Measurements from ENCODE around the gene NEK1.
"Not testable (repeated sequence)": the region's sequence is repeated elsewhere in the genome, so short reads cannot be mapped to it uniquely, and the experiment has no call there.

Gene NEK1

DNA sequence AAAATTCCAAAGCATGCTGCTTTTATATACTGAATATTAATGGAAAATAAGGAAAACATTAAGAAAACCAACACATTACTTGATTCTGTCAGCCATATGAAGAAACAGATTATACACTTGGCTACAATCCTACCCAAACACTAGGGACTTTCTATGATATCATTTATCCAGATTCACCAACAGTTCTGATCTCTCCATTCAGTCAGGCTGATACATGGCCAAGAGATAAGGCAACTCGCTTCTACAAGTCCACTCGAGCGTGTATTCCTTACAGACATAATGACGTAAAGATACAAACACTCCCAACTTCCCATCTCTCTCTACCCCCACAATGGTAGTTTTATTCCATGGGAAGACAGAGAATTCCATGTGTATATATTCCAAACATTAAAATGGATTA lies 44.5 kb downstream of the NEK1 start:
- Histone ChIP-seq H3K36me3 (replicated peaks; ENCODE audit: low read depth, low read length) (no peaks in the 10 kb centered on the region), H3K9me3 (ENCODE audit: insufficient read depth, low read length) (no peaks in the 10 kb centered on the region), H2AFZ (ENCODE audit: low read depth, low read length) (no peak overlapping the region)

DNA sequence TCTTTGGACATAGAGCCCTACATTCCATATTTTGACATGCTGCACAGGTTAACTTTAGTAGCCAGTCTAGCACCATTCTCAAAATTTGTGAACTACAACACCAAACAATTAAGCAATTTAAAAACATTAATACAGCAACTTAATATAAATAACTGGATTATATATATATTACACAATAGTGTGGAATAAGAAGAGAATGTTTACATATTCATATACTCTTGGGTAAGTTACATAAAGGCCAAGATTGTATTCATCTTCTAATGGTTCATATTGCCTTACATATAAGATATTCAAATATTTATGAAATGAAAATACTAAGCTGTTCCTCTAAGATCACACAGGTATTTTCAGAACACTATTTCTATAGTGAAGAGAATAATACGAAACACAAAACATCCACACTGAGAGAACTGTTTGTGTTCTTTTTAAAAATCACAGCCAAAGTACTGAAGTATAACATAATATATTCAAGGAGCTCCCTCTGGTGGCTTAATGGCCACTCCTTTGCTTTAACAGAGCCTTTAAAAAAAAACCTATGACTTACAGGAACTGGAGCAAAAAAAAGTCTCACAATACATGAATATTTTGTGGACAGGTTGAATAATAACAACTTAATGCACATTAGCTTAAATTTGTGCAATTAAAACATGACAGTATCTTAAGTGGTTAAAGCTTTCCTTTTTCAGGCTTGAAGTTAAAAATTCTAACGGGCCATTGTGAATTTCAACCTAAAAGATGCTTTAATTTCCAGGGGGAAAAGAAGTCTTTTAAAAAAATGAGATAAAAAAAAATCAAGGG lies 46.2 kb downstream of the NEK1 start:
- H3K79me2 ChIP-seq (ENCODE audit: low read length), result no peaks in the 10 kb centered on the region
- TF ChIP-seq, protein P1, sequence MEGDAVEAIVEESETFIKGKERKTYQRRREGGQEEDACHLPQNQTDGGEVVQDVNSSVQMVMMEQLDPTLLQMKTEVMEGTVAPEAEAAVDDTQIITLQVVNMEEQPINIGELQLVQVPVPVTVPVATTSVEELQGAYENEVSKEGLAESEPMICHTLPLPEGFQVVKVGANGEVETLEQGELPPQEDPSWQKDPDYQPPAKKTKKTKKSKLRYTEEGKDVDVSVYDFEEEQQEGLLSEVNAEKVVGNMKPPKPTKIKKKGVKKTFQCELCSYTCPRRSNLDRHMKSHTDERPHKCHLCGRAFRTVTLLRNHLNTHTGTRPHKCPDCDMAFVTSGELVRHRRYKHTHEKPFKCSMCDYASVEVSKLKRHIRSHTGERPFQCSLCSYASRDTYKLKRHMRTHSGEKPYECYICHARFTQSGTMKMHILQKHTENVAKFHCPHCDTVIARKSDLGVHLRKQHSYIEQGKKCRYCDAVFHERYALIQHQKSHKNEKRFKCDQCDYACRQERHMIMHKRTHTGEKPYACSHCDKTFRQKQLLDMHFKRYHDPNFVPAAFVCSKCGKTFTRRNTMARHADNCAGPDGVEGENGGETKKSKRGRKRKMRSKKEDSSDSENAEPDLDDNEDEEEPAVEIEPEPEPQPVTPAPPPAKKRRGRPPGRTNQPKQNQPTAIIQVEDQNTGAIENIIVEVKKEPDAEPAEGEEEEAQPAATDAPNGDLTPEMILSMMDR (IDR thresholded peaks at IDR 0.05; ENCODE audit: low read depth, low read length), result peak; percentile 92
- no peak for TF ChIP-seq EZH2phosphoT487 (IDR thresholded peaks at IDR 0.05; ENCODE audit: low read depth)
- H2AFZ ChIP-seq (ENCODE audit: low read depth, low read length), result no peak overlapping the region
- no peak overlapping the region for H3K4me2 ChIP-seq (ENCODE audit: low read length)
- H3K4me3 ChIP-seq (ENCODE audit: low read length), result no peak overlapping the region
- H3K9me3 ChIP-seq (ENCODE audit: insufficient read depth, low read length), result no peaks in the 10 kb centered on the region
- H3K9ac ChIP-seq (ENCODE audit: low read length), result no peak overlapping the region
- no peaks in the 10 kb centered on the region for H4K20me1 ChIP-seq (ENCODE audit: insufficient read depth, low read length)
- no peaks in the 10 kb centered on the region for H3K27me3 ChIP-seq (ENCODE audit: low read depth, low read length)
- H3K4me1 ChIP-seq (ENCODE audit: low read length), result no peaks in the 10 kb centered on the region; the same call in 1 of the 2 replicates
- H3K27ac ChIP-seq (ENCODE audit: low read length), result no peak overlapping the region
- no peaks in the 10 kb centered on the region for H3K36me3 ChIP-seq (replicated peaks; ENCODE audit: low read depth, low read length)

More for the DNA sequence above, 44.5 kb downstream of the NEK1 start:
- no peaks in the 10 kb centered on the region for H3K27me3 ChIP-seq (ENCODE audit: low read depth, low read length)
- no peak overlapping the region for H3K9ac ChIP-seq (ENCODE audit: low read length)
- no peak for TF ChIP-seq EZH2phosphoT487 (IDR thresholded peaks at IDR 0.05; ENCODE audit: low read depth)
- TF ChIP-seq, protein P1 (IDR thresholded peaks at IDR 0.05; ENCODE audit: low read depth, low read length), result no peak
- H3K4me2 ChIP-seq (ENCODE audit: low read length), result no peak overlapping the region
- no peaks in the 10 kb centered on the region for H4K20me1 ChIP-seq (ENCODE audit: insufficient read depth, low read length)
- H3K79me2 ChIP-seq (ENCODE audit: low read length), result no peaks in the 10 kb centered on the region
- no peaks in the 10 kb centered on the region; the same call in 1 of the 2 replicates for H3K4me1 ChIP-seq (ENCODE audit: low read length)
- no peak overlapping the region for H3K27ac ChIP-seq (ENCODE audit: low read length)
- H3K4me3 ChIP-seq (ENCODE audit: low read length), result no peak overlapping the region

DNA sequence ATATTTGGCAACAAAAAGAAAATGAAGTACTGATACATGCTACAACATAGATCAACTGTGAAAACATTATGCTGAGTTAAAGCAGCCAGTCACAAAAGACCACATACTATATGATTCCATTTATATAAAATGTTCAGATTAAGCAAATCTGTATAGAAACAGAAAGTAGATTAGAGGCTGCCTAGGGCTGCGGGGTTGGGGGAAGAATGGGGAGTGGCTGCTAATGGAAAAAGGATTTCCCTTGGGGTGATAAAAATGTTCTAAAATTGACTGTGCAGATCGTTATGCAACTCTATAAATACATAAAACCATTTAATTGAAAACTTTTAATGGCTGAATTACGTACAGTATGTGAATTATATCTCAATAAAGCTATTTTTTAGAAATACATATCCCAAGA lies 46.8 kb downstream of the NEK1 start:
- Histone ChIP-seq H3K9ac (ENCODE audit: low read length) (no peak overlapping the region), H2AFZ (ENCODE audit: low read depth, low read length) (no peak overlapping the region), H3K27me3 (ENCODE audit: low read depth, low read length) (no peaks in the 10 kb centered on the region), H3K4me3 (ENCODE audit: low read length) (no peak overlapping the region), H3K9me3 (ENCODE audit: insufficient read depth, low read length) (no peaks in the 10 kb centered on the region), H3K36me3 (replicated peaks; ENCODE audit: low read depth, low read length) (no peaks in the 10 kb centered on the region), H3K27ac (ENCODE audit: low read length) (no peak overlapping the region), H3K79me2 (ENCODE audit: low read length) (no peaks in the 10 kb centered on the region), H3K4me1 (ENCODE audit: low read length) (no peaks in the 10 kb centered on the region; the same call in 1 of the 2 replicates), H4K20me1 (ENCODE audit: insufficient read depth, low read length) (no peaks in the 10 kb centered on the region), H3K4me2 (ENCODE audit: low read length) (peak overlapping the region; percentile 8)
- TF ChIP-seq, protein P1 (IDR thresholded peaks at IDR 0.05; ENCODE audit: low read depth, low read length), result no peak
- TF ChIP-seq EZH2phosphoT487 (IDR thresholded peaks at IDR 0.05; ENCODE audit: low read depth), result no peak

DNA sequence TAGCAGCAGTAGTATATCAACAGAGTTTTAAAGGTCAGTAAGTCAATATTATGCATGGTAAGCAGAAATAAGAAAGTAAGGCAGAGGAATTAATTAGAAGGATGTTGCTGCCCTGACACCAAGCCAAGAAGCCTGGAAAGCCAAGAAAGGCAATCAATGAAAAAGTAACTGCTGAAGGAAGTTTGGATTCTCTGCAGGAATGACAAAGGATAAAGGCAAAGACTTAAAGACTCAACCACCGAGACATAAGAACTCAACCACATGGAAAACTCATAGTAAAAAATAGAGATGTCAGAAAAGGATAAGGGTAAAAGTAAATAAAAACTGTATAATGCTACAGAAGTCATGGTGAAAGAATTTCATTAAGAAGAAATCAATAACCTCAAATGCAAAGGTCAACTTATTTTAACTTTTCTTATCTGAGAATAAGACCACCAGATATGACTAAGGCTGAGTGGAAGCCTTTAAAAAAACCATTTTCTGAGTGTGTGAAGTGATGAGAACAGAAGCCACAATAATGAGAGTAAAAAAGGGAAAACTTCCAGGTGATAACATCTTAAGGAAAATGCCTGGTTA lies 55.2 kb downstream of the NEK1 start:
- H3K9ac ChIP-seq (ENCODE audit: low read length), result no peak overlapping the region
- TF ChIP-seq, protein P1 (IDR thresholded peaks at IDR 0.05; ENCODE audit: low read depth, low read length), result no peak
- no peak for TF ChIP-seq EZH2phosphoT487 (IDR thresholded peaks at IDR 0.05; ENCODE audit: low read depth)
- no peak overlapping the region for H3K4me2 ChIP-seq (ENCODE audit: low read length)
- peaks cover 14% of the 10 kb centered on the region for H3K36me3 ChIP-seq (replicated peaks; ENCODE audit: low read depth, low read length)
- no peak overlapping the region for H2AFZ ChIP-seq (ENCODE audit: low read depth, low read length)
- H3K9me3 ChIP-seq (ENCODE audit: insufficient read depth, low read length), result no peaks in the 10 kb centered on the region
- no peaks in the 10 kb centered on the region for H3K27me3 ChIP-seq (ENCODE audit: low read depth, low read length)
- H3K4me3 ChIP-seq (ENCODE audit: low read length), result no peak overlapping the region
- no peaks in the 10 kb centered on the region for H4K20me1 ChIP-seq (ENCODE audit: insufficient read depth, low read length)
- no peak overlapping the region for H3K27ac ChIP-seq (ENCODE audit: low read length)
- no peaks in the 10 kb centered on the region for H3K79me2 ChIP-seq (ENCODE audit: low read length)
- H3K4me1 ChIP-seq (ENCODE audit: low read length), result no peaks in the 10 kb centered on the region

DNA sequence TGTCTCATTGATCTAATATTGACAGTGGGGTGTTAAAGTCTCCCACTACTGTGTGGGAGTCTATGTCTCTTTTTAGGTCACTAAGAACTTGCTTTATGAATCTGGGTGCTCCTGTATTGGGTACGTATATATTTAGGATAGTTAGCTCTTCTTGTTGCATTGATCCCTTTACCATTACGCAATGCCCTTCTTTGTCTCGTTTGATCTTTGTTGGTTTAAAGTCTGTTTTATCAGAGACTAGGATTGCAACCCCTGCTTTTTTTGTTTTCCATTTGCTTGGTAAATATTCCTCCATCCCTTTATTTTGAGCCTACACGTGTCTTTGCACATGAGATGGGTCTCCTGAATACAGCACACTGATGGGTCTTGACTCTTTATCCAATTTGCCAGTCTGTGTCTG lies 65.8 kb downstream of the NEK1 start:
- not testable (repeated sequence) for H3K4me1 ChIP-seq (ENCODE audit: low read length); H4K20me1 ChIP-seq (ENCODE audit: insufficient read depth, low read length); H3K4me2 ChIP-seq (ENCODE audit: low read length); H3K9ac ChIP-seq (ENCODE audit: low read length); H3K27ac ChIP-seq (ENCODE audit: low read length); H3K27me3 ChIP-seq (ENCODE audit: low read depth, low read length); H2AFZ ChIP-seq (ENCODE audit: low read depth, low read length); H3K79me2 ChIP-seq (ENCODE audit: low read length); H3K4me3 ChIP-seq (ENCODE audit: low read length); H3K36me3 ChIP-seq (replicated peaks; ENCODE audit: low read depth, low read length); H3K9me3 ChIP-seq (ENCODE audit: insufficient read depth, low read length)
